Measurements from ENCODE around the gene TXNL4B.

Gene TXNL4B

DNA sequence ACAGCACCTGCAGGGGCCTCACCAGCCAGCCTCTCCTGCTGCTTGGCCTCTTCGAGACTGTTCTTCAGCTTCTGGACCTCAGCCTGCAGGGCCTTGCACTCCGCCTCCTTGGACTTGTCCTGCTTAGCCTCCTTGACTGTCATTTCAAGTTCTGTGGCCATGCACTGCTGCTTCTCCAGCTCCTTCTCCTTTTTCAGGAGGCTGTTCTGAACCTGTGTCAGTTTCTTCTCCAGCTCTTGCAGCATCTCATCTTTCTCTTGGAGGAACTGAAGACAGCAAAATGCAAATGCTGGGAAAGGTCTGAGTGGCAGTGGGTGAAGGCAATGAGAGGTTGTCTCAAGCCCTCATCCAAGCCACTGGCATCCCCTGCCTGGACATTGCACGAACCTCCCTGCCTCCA, 39.3 kb upstream of the TXNL4B start:
- no peak overlapping the region for H3K4me3 ChIP-seq (ENCODE audit: low read depth, low read length)
- DNase-seq (ENCODE audit: low read depth, low spot score): no peak
- in situ Hi-C loops (cut with HindIII; ENCODE audit: low sequenced_read_pairs): no loop called here
- TF ChIP-seq, protein P1, sequence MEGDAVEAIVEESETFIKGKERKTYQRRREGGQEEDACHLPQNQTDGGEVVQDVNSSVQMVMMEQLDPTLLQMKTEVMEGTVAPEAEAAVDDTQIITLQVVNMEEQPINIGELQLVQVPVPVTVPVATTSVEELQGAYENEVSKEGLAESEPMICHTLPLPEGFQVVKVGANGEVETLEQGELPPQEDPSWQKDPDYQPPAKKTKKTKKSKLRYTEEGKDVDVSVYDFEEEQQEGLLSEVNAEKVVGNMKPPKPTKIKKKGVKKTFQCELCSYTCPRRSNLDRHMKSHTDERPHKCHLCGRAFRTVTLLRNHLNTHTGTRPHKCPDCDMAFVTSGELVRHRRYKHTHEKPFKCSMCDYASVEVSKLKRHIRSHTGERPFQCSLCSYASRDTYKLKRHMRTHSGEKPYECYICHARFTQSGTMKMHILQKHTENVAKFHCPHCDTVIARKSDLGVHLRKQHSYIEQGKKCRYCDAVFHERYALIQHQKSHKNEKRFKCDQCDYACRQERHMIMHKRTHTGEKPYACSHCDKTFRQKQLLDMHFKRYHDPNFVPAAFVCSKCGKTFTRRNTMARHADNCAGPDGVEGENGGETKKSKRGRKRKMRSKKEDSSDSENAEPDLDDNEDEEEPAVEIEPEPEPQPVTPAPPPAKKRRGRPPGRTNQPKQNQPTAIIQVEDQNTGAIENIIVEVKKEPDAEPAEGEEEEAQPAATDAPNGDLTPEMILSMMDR (IDR thresholded peaks at IDR 0.05; ENCODE audit: low read depth, low read length): no peak

DNA sequence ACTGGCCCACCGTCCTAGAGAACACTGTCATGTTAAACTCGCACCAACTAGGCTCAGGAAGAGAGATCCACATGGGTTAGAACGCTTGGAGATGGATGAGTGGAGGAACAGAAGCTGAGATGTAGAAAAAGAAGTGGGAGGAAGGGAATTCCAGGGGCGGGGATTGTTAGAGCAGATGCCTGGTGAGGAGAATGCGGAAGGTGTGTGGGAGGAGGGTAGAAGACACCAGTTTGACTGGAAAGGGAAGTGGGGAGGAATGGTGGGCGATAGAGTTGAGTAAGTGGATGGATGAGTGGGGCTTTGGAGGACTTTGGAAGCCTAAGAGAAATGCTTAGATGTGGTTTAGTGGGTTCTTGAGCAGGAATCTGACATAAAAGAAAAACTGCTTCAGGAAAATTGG, 37.6 kb upstream of the TXNL4B start:
- in situ Hi-C loops (cut with HindIII; ENCODE audit: low sequenced_read_pairs): no loop called here
- TF ChIP-seq, protein P1 (IDR thresholded peaks at IDR 0.05; ENCODE audit: low read depth, low read length): no peak
- no peak for DNase-seq (ENCODE audit: low read depth, low spot score)
- no peak overlapping the region for H3K4me3 ChIP-seq (ENCODE audit: low read depth, low read length)

DNA sequence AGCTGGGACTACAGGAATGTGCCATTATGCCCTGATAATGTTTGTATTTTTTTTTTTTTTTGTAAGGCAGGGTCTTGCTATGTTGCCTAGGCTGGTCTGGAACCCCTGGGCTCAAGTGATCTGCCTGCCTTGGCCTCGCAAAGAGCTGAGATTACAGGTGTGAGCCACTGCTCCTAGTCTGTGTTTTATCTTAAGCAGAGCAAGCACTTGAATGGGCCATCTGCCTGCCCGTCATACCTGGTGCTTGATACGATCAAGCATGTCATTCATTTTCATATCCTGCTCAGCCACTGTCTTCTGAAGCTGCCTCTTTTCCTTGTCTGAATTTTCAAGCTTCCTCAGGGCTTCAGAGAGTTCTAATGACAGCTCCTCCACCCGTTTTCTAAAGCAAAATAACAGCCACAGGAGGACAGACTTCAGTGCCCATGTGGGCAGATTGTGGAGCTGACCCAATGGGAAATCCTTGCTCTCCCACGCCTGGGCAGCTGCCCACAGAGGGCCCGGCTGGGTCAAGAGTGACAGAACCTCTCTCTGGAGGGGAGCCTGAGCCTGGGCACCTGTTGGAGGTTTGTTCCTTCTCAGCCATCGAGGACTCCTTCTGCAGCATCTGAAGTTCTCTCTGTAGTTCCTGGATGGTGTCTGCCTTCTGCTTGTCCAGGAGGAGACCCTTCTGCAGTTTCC, 36.7 kb upstream of the TXNL4B start:
- in situ Hi-C loops (cut with HindIII; ENCODE audit: low sequenced_read_pairs): no loop called here
- DNase-seq (ENCODE audit: low read depth, low spot score): no peak
- H3K4me3 ChIP-seq (ENCODE audit: low read depth, low read length): no peak overlapping the region
- TF ChIP-seq, protein P1 (IDR thresholded peaks at IDR 0.05; ENCODE audit: low read depth, low read length): no peak

DNA sequence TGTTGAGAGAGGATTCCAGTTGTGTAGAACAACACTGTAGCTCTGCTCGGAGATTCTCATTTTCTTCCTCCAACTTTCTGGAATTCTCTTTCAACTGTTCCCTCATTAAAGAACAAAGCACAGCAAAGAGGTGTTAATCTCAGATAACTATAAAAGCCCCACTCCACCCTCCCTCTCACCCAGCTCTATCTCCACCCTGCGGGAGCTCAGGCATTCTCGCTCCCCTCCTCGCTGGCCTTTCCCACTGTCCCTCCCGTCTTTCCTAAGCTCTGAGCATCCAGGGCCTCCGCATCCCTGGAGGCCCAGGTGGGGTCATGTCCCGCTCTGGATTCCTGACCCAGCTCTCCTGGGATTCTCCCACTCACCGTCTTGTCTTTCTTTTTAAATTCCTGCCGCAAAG, 35.3 kb upstream of the TXNL4B start:
- H3K4me3 ChIP-seq (ENCODE audit: low read depth, low read length): no peak overlapping the region
- TF ChIP-seq, protein P1 (IDR thresholded peaks at IDR 0.05; ENCODE audit: low read depth, low read length): no peak
- DNase-seq (ENCODE audit: low read depth, low spot score): no peak
- in situ Hi-C loops (cut with HindIII; ENCODE audit: low sequenced_read_pairs): no loop called here

DNA sequence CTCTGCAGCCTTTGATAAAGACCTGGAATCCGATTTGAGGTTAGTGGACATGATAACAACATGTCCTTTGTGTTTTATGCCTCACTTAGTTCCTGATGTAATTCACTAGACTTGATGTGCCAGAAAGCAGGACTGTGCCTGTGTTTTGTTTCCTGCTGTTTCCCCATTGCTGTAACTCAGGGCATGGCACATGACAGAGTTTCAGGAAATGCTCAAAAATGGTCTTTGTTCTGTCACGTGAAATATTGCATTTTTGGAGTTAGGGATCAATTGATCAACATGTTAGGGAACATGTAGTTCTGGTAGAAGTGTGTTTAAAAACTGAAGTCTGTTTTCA, 33.0 kb upstream of the TXNL4B start:
- DNase-seq (ENCODE audit: low read depth, low spot score): no peak
- H3K4me3 ChIP-seq (ENCODE audit: low read depth, low read length): no peak overlapping the region
- TF ChIP-seq, protein P1 (IDR thresholded peaks at IDR 0.05; ENCODE audit: low read depth, low read length): no peak
- in situ Hi-C loops (cut with HindIII; ENCODE audit: low sequenced_read_pairs): no loop called here

DNA sequence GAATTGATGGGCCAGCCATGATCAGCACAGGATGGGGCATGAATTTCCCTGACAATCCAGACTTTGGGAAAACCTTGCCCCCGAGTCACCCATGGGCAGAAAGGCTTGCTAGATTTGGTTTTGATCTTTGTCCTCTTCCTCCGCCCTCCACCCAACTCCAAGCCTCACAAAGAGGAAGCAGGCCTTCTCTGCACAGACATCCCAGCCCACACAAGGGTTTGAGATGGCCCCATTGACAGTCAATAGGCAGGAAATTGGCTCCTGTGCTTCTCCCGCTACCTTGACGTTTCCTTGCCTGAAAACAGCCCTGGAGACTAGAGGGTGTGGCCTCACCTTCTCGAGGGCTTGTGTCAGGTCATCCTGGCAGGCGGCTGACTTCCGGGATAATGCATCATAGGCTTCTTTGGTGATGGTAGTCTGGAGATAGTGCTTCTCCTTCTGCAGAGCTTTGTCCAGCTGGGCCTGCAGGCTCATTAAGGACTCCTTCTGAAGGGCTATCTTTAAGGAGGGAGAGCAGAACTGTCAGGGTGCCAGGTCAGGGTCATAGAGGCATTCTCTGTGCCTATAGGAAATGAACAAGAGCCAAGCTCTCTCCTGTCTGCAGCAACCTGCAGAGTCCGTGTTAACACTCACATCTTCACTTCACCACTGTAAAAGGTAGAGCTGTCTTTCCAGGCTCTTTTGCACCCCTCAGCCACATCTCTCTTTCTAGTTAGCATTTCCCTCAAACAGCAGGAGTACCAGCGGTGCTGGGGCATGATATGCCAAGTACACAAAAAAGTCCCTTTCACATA, 32.4 kb upstream of the TXNL4B start:
- TF ChIP-seq, protein P1 (IDR thresholded peaks at IDR 0.05; ENCODE audit: low read depth, low read length): no peak
- DNase-seq (ENCODE audit: low read depth, low spot score): no peak
- in situ Hi-C loops (cut with HindIII; ENCODE audit: low sequenced_read_pairs): no loop called here
- no peak overlapping the region for H3K4me3 ChIP-seq (ENCODE audit: low read depth, low read length)

Data from astrocyte of the spinal cord (primary cell).